Lower lobe of right lung (tissue), 2 donors: ENCODE measurements around the gene VWA5B1. TPM values are rescaled to one million over a fixed set of nuclear protein-coding genes. Genes with fewer than 3 reads are reported as not detected.

ENCODE experiments used
- ATAC-seq, 2 donors: fragments of 200-7000 bp; cut with Tn5 transposase; one replicate each; pipeline ENCODE4 v1.9.1; 2020 to 2022; ENCODE audit warnings: mild to moderate bottlenecking in 2 of 2, moderate library complexity in 2 of 2
- DNase-seq: peaks from one replicate; pipeline ENCODE4 v3.0.0-alpha.2; 2020
- H3K27ac ChIP-seq: fragments of 200-600 bp; one replicate; pipeline ENCODE4 v1.8.0; 2022
- H3K27me3 ChIP-seq: fragments of 200-600 bp; one replicate; pipeline ENCODE4 v1.8.0; 2022; ENCODE audit warnings: low read depth
- H3K36me3 ChIP-seq: fragments of 200-600 bp; one replicate; pipeline ENCODE4 v1.8.0; 2022; ENCODE audit warnings: mild to moderate bottlenecking
- H3K4me1 ChIP-seq: fragments of 200-600 bp; one replicate; pipeline ENCODE4 v1.8.0; 2022
- H3K4me3 ChIP-seq: fragments of 200-600 bp; one replicate; pipeline ENCODE4 v1.8.0; 2022; ENCODE audit warnings: mild to moderate bottlenecking
- H3K9me3 ChIP-seq: fragments of 200-600 bp; one replicate; pipeline ENCODE4 v1.8.0; 2022
- intact Hi-C: fragments of 100-400 bp; cut with DNase I; formaldehyde crosslinking; loops from one replicate; pipeline ENCODE4 v1.11.0; 2022
- total RNA-seq: library from RNA; stranded (reverse); fragmentation: NEBNext Ultra II Directional; extraction: Animal tissue kit (Norgen Biotek cat#: 25700); gene quantifications from one replicate; pipeline ENCODE4 v1.2.1, GENCODE V29; 2021
- TF ChIP-seq, protein P1 (sequence below): fragments of 200-600 bp; IDR thresholded peaks from one replicate; pipeline ENCODE4 v1.8.0; 2022; ENCODE audit warnings: antibody characterized with exemption, mild to moderate bottlenecking
- donor health status: DM: no; HTN: yes; CAD: no; lungs with severe emphysema.

Gene VWA5B1
- total RNA-seq, 1 donor from 2014 or later: 0.30 TPM

GRCh38 chr1:20339811-20340457, 49.3 kb downstream of the VWA5B1 start:
- TF ChIP-seq, protein P1, sequence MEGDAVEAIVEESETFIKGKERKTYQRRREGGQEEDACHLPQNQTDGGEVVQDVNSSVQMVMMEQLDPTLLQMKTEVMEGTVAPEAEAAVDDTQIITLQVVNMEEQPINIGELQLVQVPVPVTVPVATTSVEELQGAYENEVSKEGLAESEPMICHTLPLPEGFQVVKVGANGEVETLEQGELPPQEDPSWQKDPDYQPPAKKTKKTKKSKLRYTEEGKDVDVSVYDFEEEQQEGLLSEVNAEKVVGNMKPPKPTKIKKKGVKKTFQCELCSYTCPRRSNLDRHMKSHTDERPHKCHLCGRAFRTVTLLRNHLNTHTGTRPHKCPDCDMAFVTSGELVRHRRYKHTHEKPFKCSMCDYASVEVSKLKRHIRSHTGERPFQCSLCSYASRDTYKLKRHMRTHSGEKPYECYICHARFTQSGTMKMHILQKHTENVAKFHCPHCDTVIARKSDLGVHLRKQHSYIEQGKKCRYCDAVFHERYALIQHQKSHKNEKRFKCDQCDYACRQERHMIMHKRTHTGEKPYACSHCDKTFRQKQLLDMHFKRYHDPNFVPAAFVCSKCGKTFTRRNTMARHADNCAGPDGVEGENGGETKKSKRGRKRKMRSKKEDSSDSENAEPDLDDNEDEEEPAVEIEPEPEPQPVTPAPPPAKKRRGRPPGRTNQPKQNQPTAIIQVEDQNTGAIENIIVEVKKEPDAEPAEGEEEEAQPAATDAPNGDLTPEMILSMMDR: no peak
- intact Hi-C loops: no loop called here
- peaks cover 28% of the 10 kb centered on the region for H3K27me3 ChIP-seq
- no peaks in the 10 kb centered on the region for H3K9me3 ChIP-seq
- H3K36me3 ChIP-seq: no peaks in the 10 kb centered on the region
- no peak overlapping the region for H3K4me3 ChIP-seq
- H3K27ac ChIP-seq: no peak overlapping the region
- DNase-seq (no peak), ATAC-seq (peak in 1 of 2 donors; percentile 10)
- no peaks in the 10 kb centered on the region for H3K4me1 ChIP-seq

DNA sequence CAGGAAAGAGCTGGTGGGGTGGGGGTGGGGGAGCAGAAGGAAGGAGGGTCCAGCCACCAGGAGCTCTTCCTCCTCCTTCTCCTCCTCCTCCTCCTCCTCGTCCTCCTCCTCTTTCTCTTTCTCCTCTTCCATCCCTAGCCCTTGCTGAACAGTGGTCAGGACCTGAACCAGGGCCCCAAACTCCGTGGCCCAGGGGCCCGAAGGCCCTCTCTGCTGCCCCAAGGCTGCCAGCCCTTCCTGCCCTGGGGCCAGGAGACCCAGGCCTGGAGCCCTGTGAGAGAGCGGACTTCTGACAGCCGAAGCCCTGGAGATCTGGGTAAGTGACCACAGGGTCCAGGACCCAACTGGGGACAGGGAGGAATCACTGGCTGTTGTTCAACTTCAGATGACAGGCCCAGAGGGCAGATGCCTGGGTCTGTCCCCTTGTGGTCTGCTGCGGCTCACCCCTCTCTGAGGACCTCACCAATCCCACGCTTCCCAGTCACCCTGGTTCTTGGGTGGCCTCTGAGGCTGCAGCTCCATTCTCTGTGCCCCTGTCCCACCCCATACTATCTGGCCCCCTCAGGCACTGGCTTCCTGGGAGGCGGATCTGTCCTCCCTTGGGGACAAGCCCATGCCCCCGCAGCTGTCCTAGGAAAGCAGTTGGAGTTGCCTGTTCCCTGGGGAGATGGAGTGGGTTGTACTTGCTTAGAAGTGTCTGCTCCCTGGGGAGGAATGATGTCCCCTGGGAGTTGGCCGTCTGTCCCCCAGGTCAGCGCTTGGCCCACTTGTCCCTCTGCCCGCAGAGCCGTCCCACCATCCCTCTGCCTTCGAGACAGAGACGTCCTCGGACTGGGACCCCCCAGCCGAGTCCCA, 51.8 kb downstream of the VWA5B1 start:
- peak in 1 of 2 donors; percentile 10 for ATAC-seq
- no peak for DNase-seq
- H3K27me3 ChIP-seq: peaks cover 22% of the 10 kb centered on the region
- intact Hi-C loops: no loop called here
- no peaks in the 10 kb centered on the region for H3K4me1 ChIP-seq
- H3K36me3 ChIP-seq: no peaks in the 10 kb centered on the region
- no peak overlapping the region for H3K27ac ChIP-seq
- no peaks in the 10 kb centered on the region for H3K9me3 ChIP-seq
- peak overlapping the region; percentile 30 for H3K4me3 ChIP-seq
- TF ChIP-seq, protein P1: no peak

GRCh38 chr1:20343149-20343937, 52.7 kb downstream of the VWA5B1 start:
- ATAC-seq: peak; percentile 31 to 41
- Histone ChIP-seq H3K36me3 (no peaks in the 10 kb centered on the region), H3K9me3 (no peaks in the 10 kb centered on the region), H3K4me1 (no peaks in the 10 kb centered on the region), H3K27me3 (peaks cover 20% of the 10 kb centered on the region), H3K4me3 (peak overlapping the region; percentile 30), H3K27ac (no peak overlapping the region)
- TF ChIP-seq, protein P1: no peak
- intact Hi-C loops: no loop called here
- no peak for DNase-seq

- no peak for ATAC-seq
- TF ChIP-seq, protein P1: no peak
- Histone ChIP-seq H3K4me1 (no peaks in the 10 kb centered on the region), H3K27ac (no peak overlapping the region), H3K36me3 (no peaks in the 10 kb centered on the region), H3K9me3 (no peaks in the 10 kb centered on the region), H3K27me3 (peaks cover 20% of the 10 kb centered on the region), H3K4me3 (no peak overlapping the region)
- DNase-seq: no peak
- intact Hi-C loops: no loop called here
Measured at GRCh38 chr1:20343938-20344302, 53.2 kb downstream of the VWA5B1 start.

- DNase-seq (no peak), ATAC-seq (no peak)
- TF ChIP-seq, protein P1: no peak
- Histone ChIP-seq H3K36me3 (no peaks in the 10 kb centered on the region), H3K27me3 (peaks cover 20% of the 10 kb centered on the region), H3K9me3 (no peaks in the 10 kb centered on the region), H3K4me3 (no peak overlapping the region), H3K27ac (no peak overlapping the region), H3K4me1 (no peaks in the 10 kb centered on the region)
- intact Hi-C loops: no loop called here
Measured at GRCh38 chr1:20344738-20345137, 54.1 kb downstream of the VWA5B1 start.
